HG03558 (cell line): ENCODE measurements around the gene POU6F1.

Source experiments
- ATAC-seq: cut with Tn5 transposase; IDR thresholded peaks from one replicate; pipeline ENCODE4 v1.9.1; 2021; ENCODE audit warnings: moderate number of reproducible peaks; ENCODE audit not compliant: unreplicated experiment; ENCODE audit errors: extremely low read depth

The POU6F1 gene

GRCh38 chr12:51199366-51199945 is 18.4 kb downstream of the POU6F1 start:
- ATAC-seq, result no peak

- no peak for ATAC-seq
These were observed 19.1 kb downstream of the POU6F1 start for GRCh38 chr12:51198568-51199365.

- ATAC-seq, result no peak
These were observed 19.9 kb downstream of the POU6F1 start for GRCh38 chr12:51197736-51198567.

- no peak for ATAC-seq
These were observed 21.3 kb downstream of the POU6F1 start for GRCh38 chr12:51196547-51196946.

GRCh38 chr12:51195841-51196240 is 22.0 kb downstream of the POU6F1 start:
- ATAC-seq, result no peak

GRCh38 chr12:51192284-51192671 is 25.6 kb downstream of the POU6F1 start:
- ATAC-seq, result no peak

GRCh38 chr12:51191516-51192283 is 26.2 kb downstream of the POU6F1 start:
- ATAC-seq, result no peak

GRCh38 chr12:51190820-51191219 is 27.0 kb downstream of the POU6F1 start:
- ATAC-seq, result no peak

- no peak for ATAC-seq
These were observed 28.0 kb downstream of the POU6F1 start for GRCh38 chr12:51189790-51190355.

GRCh38 chr12:51188359-51189051 is 29.4 kb downstream of the POU6F1 start:
- ATAC-seq, result no peak

- no peak for ATAC-seq
These were observed 30.4 kb downstream of the POU6F1 start for GRCh38 chr12:51187370-51187987.

- ATAC-seq, result no peak
These were observed 31.3 kb downstream of the POU6F1 start for GRCh38 chr12:51186465-51187085.

- ATAC-seq, result no peak
These were observed 32.6 kb downstream of the POU6F1 start for GRCh38 chr12:51185171-51185717.

- no peak for ATAC-seq
These were observed 34.0 kb downstream of the POU6F1 start for GRCh38 chr12:51183816-51184215.

- ATAC-seq, result no peak
These were observed 34.5 kb downstream of the POU6F1 start for GRCh38 chr12:51183349-51183748.

- no peak for ATAC-seq
These were observed 36.3 kb downstream of the POU6F1 start for GRCh38 chr12:51181558-51181957.

- ATAC-seq, result no peak
These were observed 40.0 kb downstream of the POU6F1 start for GRCh38 chr12:51177897-51178296.

- no peak for ATAC-seq
These were observed 43.4 kb downstream of the POU6F1 start for GRCh38 chr12:51174501-51174900.
